ENCODE data around the gene ABCB4.
"Not testable (repeated sequence)": the region's sequence is repeated elsewhere in the genome, so short reads cannot be mapped to it uniquely, and the experiment has no call there.

- TF ChIP-seq ZNF274 (IDR thresholded peaks at IDR 0.05; ENCODE audit: low read depth, low read length); YY1 (IDR thresholded peaks at IDR 0.05; ENCODE audit: insufficient read depth, insufficient read length); SUZ12 (IDR thresholded peaks at IDR 0.05; ENCODE audit: extremely low read depth, insufficient read depth, insufficient read length): not testable (repeated sequence)
These were observed 15.0 kb downstream of the ABCB4 start for GRCh38 chr7:87460444-87460843.

Data from NT2/D1 (cell line).